ENCODE results near the gene GPR31.
"Not testable (repeated sequence)": the region's sequence is repeated elsewhere in the genome, so short reads cannot be mapped to it uniquely, and the experiment has no call there.

DNA sequence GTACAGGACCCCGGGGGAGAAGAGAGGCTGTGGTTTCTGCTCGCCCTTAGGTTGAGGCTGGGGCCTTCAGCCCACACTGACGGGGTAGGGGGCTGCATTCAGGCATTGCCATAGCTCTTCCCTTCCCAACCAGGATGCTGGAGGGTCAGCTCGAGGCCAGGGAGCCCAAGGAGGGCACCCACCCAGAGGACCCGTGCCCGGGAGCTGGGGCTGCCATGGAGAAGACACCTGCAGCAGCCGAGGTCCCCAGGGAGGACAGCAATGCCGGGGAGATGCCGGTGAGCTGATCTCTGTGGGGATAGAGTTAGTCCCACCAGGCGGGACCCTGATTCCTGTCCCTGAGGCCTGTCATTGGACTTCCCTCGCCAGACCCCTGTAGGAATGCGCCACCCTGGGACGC lies 14.2 kb upstream of the GPR31 start:
- not testable (repeated sequence) for TF ChIP-seq FOXM1 (IDR thresholded peaks at IDR 0.05; ENCODE audit: borderline replicate concordance); SP1 (IDR thresholded peaks at IDR 0.05); TARDBP (IDR thresholded peaks at IDR 0.05); SUZ12 (IDR thresholded peaks at IDR 0.05); ARNT (IDR thresholded peaks at IDR 0.05); HDGF (IDR thresholded peaks at IDR 0.05; ENCODE audit: borderline replicate concordance); FOXK2 (IDR thresholded peaks at IDR 0.05)

All from HEK293T (cell line).